GM12878 (cell line): ENCODE results near the gene CRB2. TPM values are rescaled to one million over a fixed set of nuclear protein-coding genes. Genes with fewer than 3 reads are reported as not detected.

Source experiments
- ATAC-seq: fragments of 200-7000 bp; cut with Tn5 transposase; 3 replicates; pipeline ENCODE4 v1.9.1; 2020; ENCODE audit warnings: mild to moderate bottlenecking, moderate library complexity
- BruUV-seq: library from RNA; stranded (reverse); fragments of 400-500 nt; replicated peaks from 2 replicates; lab custom pipeline; 2021; lab: Mats Ljungman, UMichigan
- CTCF ChIA-PET: fragments of 300-600 bp; sonication (Branson Sonifier 250); formaldehyde crosslinking; extraction: SDS; loops from one replicate; lab custom pipeline; 2021; ENCODE audit warnings: inconsistent platforms; lab: Yijun Ruan, JAX
- POLR2A ChIA-PET: fragments of 350-600 bp; formaldehyde crosslinking; extraction: SDS; loops from one replicate; lab custom pipeline; 2021; ENCODE audit warnings: inconsistent platforms; lab: Charles Lee
- RAD21 ChIA-PET: fragments of 300-600 bp; sonication (Branson Sonifier 250); formaldehyde crosslinking; loops from one replicate; lab custom pipeline; 2023; ENCODE audit warnings: antibody characterized with exemption; ENCODE audit not compliant: unreplicated experiment; lab: Charles Lee
- SMC1A ChIA-PET: fragments of 300-600 bp; sonication (Branson Sonifier 250); formaldehyde crosslinking; loops from one replicate; lab custom pipeline; 2023; ENCODE audit not compliant: unreplicated experiment, uncharacterized antibody; lab: Charles Lee
- DNase-seq: peaks from one replicate; pipeline ENCODE4 v3.0.0-alpha.2; 2011; ENCODE audit warnings: low read depth, low spot score
- FAIRE-seq: peaks from 3 replicates; lab custom pipeline; 2011; peaks lifted over from hg19 to GRCh38; lab: Jason Lieb, UNC
- H2AFZ ChIP-seq: 2 replicates; pipeline ENCODE4 v1.6.0; 2011; ENCODE audit warnings: low read depth, low read length, control low read depth; ENCODE audit not compliant: control insufficient read depth
- H3K27ac ChIP-seq: 2 replicates; pipeline ENCODE4 v1.5.1; 2011; ENCODE audit warnings: control low read depth; ENCODE audit not compliant: control insufficient read depth, insufficient read depth
- H3K27me3 ChIP-seq, 2 experiments: replicated peaks in 1 of 2; 2 replicates each; pipeline versions ENCODE4 v1.6.0 to v1.6.1; 2011; ENCODE audit warnings: low read length in 1 of 2; ENCODE audit not compliant: control insufficient read depth in 2 of 2, insufficient read depth in 2 of 2
- H3K36me3 ChIP-seq, 2 experiments: 2 replicates each; pipeline ENCODE4 v1.5.1; 2011; ENCODE audit warnings: low read length in 1 of 2; ENCODE audit not compliant: control insufficient read depth in 2 of 2, insufficient read depth in 2 of 2
- H3K4me1 ChIP-seq: 2 replicates; pipeline ENCODE4 v1.6.1; 2011; ENCODE audit warnings: mild to moderate bottlenecking, low read length, moderate library complexity, mixed read lengths; ENCODE audit not compliant: control insufficient read depth, insufficient read depth
- H3K4me2 ChIP-seq: 2 replicates; pipeline ENCODE4 v1.6.0; 2011; ENCODE audit warnings: control low read depth; ENCODE audit not compliant: control insufficient read depth, insufficient read depth
- H3K4me3 ChIP-seq: fragments of 200-600 bp; sonication (generic); 2 replicates; pipeline ENCODE4 v1.5.1; 2016
- H3K79me2 ChIP-seq: 2 replicates; pipeline ENCODE4 v1.6.0; 2011; ENCODE audit warnings: low read length; ENCODE audit not compliant: control insufficient read depth, insufficient read depth
- H3K9ac ChIP-seq: 2 replicates; pipeline ENCODE4 v1.8.0; 2011; ENCODE audit warnings: low read length, control low read depth, mixed read lengths; ENCODE audit not compliant: control insufficient read depth, insufficient read depth
- H3K9me3 ChIP-seq: replicated peaks from 3 replicates; pipeline ENCODE4 v1.5.1; 2011; ENCODE audit warnings: mild to moderate bottlenecking, low read length; ENCODE audit not compliant: control insufficient read depth, insufficient read depth
- H4K20me1 ChIP-seq: 2 replicates; pipeline ENCODE4 v1.6.0; 2011; ENCODE audit not compliant: control insufficient read depth, insufficient read depth
- BRCA1 ChIP-seq: IDR thresholded peaks from 2 replicates; pipeline ENCODE4 v1.6.1; 2011; ENCODE audit warnings: low read depth, low read length, improper control_type of control experiment
- CEBPB ChIP-seq, 2 experiments: fragments of 150-350 bp in 1 of 2; IDR thresholded peaks; 2 replicates each; pipeline ENCODE4 v1.6.1; 2012 to 2014; ENCODE audit warnings: low read depth in 2 of 2, low read length in 2 of 2, borderline replicate concordance in 1 of 2, inconsistent platforms in 1 of 2
- HCFC1 ChIP-seq: fragments of 150-350 bp; IDR thresholded peaks from 2 replicates; pipeline ENCODE4 v1.6.1; 2014; ENCODE audit warnings: low read length
- NR2F1 ChIP-seq: fragments of 450-650 bp; conservative IDR thresholded peaks from 2 replicates; pipeline ENCODE4 v1.6.1; 2017; ENCODE audit warnings: mild to moderate bottlenecking
- SUPT20H ChIP-seq: IDR thresholded peaks from 2 replicates; pipeline ENCODE4 v1.6.1; 2011; ENCODE audit warnings: low read depth, mild to moderate bottlenecking, low read length, moderate library complexity, borderline replicate concordance; ENCODE audit not compliant: control insufficient read depth
- WGBS: methylation state at CpG from one replicate; pipeline ENCODE4 v1.1.6; 2016; ENCODE audit warnings: low lambda C conversion rate; ENCODE audit not compliant: insufficient replicate concordance, insufficient coverage; ENCODE audit errors: missing lambda C conversion rate; 5-methylcytosine and 5-hydroxymethylcytosine counted together
- in situ Hi-C: fragments of 300-500 bp; cut with MboI; formaldehyde crosslinking; loops from 9 replicates; pipeline ENCODE4 v1.14.3; 2018; ENCODE audit warnings: mixed read lengths
- intact Hi-C: fragments of 100-400 bp; cut with micrococcal nuclease; formaldehyde crosslinking; loops from one replicate; pipeline ENCODE4 v1.14.2; 2022; ENCODE audit not compliant: unreplicated experiment
- polyA plus RNA-seq, 11 experiments: library from polyadenylated mRNA; depleted of rRNA in 4 of 11; unstranded in 6 of 11; stranded (reverse) in 5 of 11; fragments of >200 nt; fragmentation: Nextera tagmentation in 4 of 11; fragmentation: Illumina TruSeq in 1 of 11; extraction: Ambion mirVana in 4 of 11; extraction: Trizol in 1 of 11; gene quantifications; 1 replicate in 1 of 11; 2 replicates in 10 of 11; pipeline versions ENCODE4 v1.2.1 to v1.2.3, GENCODE V29; 2011 to 2016; ENCODE audit warnings: inconsistent platforms in 2 of 11, missing spikeins in 2 of 11, low read depth in 1 of 11
- total RNA-seq, 4 experiments: library from RNA; depleted of rRNA in 3 of 4; stranded (reverse); fragments of >200 nt in 3 of 4; fragmentation: Illumina TruSeq in 1 of 4; extraction: Trizol in 1 of 4; gene quantifications; 2 replicates each; pipeline versions ENCODE4 v1.2.1 to v1.2.3, GENCODE V29; 2013 to 2021
- TF ChIP-seq, protein P1 (sequence below): IDR thresholded peaks from 2 replicates; pipeline ENCODE4 v1.6.1; 2011; ENCODE audit warnings: low read depth, low read length, improper control_type of control experiment, borderline replicate concordance
- TF ChIP-seq, protein P2 (sequence below): fragments of 450-650 bp; IDR thresholded peaks from 2 replicates; pipeline ENCODE4 v1.6.1; 2017; ENCODE audit warnings: antibody characterized with exemption, mild to moderate bottlenecking, moderate library complexity
- TF ChIP-seq, protein P3 (sequence below): fragments of 450-650 bp; IDR thresholded peaks from 2 replicates; pipeline ENCODE4 v1.6.1; 2017; ENCODE audit warnings: mild to moderate bottlenecking, moderate library complexity

CRB2 gene
- total and polyA plus RNA-seq, 10 of the 15 experiments (the other 5 are each of a cell fraction or from before 2014, with no cell fraction given) = 0.01 to 0.80 (median 0.23) TPM; not detected in 3

DNA sequence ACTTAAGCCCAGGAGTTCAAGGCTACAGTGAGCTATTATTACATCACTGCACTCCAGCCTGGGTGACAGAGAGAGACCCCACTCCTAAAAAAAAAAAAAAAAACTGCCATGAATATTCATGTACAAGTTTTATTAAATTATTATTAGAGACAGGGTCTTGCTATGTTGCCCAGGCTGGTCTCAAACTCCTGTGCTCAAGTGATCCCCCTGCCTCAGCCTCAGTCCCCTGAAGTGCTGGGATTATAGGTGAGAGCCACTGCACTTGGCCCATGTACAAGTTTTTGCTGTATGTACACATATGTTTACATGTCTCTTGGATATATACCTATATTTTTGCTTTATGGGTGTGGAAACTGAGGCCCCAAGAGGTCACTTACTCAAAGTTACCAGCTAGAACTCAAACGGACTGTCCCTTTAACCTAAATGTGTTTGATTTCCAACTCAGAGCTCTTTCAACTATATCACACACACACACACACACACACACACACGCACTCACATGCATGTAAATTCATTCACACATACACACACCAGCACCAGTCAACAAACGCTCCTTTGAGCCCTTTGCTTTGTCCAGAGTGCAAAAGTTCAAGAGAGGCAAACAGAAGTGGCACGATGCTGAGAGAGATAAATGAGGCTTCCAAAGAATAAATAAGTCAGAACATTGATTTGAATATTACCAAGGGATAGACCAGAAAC, 45.3 kb upstream of the CRB2 start:
- TF ChIP-seq, protein P1, sequence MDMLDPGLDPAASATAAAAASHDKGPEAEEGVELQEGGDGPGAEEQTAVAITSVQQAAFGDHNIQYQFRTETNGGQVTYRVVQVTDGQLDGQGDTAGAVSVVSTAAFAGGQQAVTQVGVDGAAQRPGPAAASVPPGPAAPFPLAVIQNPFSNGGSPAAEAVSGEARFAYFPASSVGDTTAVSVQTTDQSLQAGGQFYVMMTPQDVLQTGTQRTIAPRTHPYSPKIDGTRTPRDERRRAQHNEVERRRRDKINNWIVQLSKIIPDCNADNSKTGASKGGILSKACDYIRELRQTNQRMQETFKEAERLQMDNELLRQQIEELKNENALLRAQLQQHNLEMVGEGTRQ = no peak
- TF ChIP-seq CEBPB (IDR thresholded peaks at IDR 0.05; ENCODE audit: borderline replicate concordance in 1 of 2, low read depth in 2 of 2, low read length in 2 of 2) (no peak), BRCA1 (no peak), SUPT20H (no peak), HCFC1 (no peak), NR2F1 (no peak)
- TF ChIP-seq, protein P2, sequence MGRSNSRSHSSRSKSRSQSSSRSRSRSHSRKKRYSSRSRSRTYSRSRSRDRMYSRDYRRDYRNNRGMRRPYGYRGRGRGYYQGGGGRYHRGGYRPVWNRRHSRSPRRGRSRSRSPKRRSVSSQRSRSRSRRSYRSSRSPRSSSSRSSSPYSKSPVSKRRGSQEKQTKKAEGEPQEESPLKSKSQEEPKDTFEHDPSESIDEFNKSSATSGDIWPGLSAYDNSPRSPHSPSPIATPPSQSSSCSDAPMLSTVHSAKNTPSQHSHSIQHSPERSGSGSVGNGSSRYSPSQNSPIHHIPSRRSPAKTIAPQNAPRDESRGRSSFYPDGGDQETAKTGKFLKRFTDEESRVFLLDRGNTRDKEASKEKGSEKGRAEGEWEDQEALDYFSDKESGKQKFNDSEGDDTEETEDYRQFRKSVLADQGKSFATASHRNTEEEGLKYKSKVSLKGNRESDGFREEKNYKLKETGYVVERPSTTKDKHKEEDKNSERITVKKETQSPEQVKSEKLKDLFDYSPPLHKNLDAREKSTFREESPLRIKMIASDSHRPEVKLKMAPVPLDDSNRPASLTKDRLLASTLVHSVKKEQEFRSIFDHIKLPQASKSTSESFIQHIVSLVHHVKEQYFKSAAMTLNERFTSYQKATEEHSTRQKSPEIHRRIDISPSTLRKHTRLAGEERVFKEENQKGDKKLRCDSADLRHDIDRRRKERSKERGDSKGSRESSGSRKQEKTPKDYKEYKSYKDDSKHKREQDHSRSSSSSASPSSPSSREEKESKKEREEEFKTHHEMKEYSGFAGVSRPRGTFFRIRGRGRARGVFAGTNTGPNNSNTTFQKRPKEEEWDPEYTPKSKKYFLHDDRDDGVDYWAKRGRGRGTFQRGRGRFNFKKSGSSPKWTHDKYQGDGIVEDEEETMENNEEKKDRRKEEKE = no peak
- TF ChIP-seq, protein P3, sequence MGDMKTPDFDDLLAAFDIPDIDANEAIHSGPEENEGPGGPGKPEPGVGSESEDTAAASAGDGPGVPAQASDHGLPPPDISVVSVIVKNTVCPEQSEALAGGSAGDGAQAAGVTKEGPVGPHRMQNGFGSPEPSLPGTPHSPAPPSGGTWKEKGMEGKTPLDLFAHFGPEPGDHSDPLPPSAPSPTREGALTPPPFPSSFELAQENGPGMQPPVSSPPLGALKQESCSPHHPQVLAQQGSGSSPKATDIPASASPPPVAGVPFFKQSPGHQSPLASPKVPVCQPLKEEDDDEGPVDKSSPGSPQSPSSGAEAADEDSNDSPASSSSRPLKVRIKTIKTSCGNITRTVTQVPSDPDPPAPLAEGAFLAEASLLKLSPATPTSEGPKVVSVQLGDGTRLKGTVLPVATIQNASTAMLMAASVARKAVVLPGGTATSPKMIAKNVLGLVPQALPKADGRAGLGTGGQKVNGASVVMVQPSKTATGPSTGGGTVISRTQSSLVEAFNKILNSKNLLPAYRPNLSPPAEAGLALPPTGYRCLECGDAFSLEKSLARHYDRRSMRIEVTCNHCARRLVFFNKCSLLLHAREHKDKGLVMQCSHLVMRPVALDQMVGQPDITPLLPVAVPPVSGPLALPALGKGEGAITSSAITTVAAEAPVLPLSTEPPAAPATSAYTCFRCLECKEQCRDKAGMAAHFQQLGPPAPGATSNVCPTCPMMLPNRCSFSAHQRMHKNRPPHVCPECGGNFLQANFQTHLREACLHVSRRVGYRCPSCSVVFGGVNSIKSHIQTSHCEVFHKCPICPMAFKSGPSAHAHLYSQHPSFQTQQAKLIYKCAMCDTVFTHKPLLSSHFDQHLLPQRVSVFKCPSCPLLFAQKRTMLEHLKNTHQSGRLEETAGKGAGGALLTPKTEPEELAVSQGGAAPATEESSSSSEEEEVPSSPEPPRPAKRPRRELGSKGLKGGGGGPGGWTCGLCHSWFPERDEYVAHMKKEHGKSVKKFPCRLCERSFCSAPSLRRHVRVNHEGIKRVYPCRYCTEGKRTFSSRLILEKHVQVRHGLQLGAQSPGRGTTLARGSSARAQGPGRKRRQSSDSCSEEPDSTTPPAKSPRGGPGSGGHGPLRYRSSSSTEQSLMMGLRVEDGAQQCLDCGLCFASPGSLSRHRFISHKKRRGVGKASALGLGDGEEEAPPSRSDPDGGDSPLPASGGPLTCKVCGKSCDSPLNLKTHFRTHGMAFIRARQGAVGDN = no peak
- TF ChIP-seq, all 136 proteins: peak for 0
- Histone ChIP-seq H3K9me3 (no peaks in the 10 kb centered on the region), H3K4me1 (no peaks in the 10 kb centered on the region), H3K79me2 (no peaks in the 10 kb centered on the region), H3K27me3 (no peaks in the 10 kb centered on the region; a peak in 1 of 4 replicates), H2AFZ (no peak overlapping the region), H3K4me2 (no peak overlapping the region), H3K27ac (no peak overlapping the region), H3K36me3 (no peaks in the 10 kb centered on the region), H4K20me1 (no peaks in the 10 kb centered on the region), H3K9ac (no peak overlapping the region), H3K4me3 (no peak overlapping the region)
- no TSS peak for BruUV-seq
- RAD21 ChIA-PET = no interaction called here
- 33% methylated on average over 4 of the region's 4 CpGs for WGBS
- POLR2A ChIA-PET = interaction anchor here (0.5 kb wide), 1 partner anchor 288 kb away, joined by 3 read pairs; no protein-coding TSS in a partner anchor
- FAIRE-seq (no peak), ATAC-seq (no peak), DNase-seq (no peak)
- intact Hi-C loops = no loop called here
- CTCF ChIA-PET = interaction anchor here (0.9 kb wide), 1 partner anchor 29 kb away, joined by 3 read pairs; no protein-coding TSS in a partner anchor
- in situ Hi-C loops = no loop called here
- SMC1A ChIA-PET = interaction anchor here (0.6 to 0.7 kb wide), 2 partner anchors 33 to 224 kb away, joined by 3 to 4 read pairs; no protein-coding TSS in a partner anchor
